Measurements from ENCODE around the gene AQR.
"Not testable (repeated sequence)": the region's sequence is repeated elsewhere in the genome, so short reads cannot be mapped to it uniquely, and the experiment has no call there.

Gene AQR

GRCh38 chr15:34964277-34964676 is 5.3 kb downstream of the AQR start:
- no peak overlapping the region for H3K4me3 ChIP-seq (ENCODE audit: low read depth, low read length)

GRCh38 chr15:34953851-34954250 is 15.7 kb downstream of the AQR start:
- H3K4me3 ChIP-seq (ENCODE audit: low read depth, low read length) = no peak overlapping the region

GRCh38 chr15:34952481-34952880 is 17.1 kb downstream of the AQR start:
- no peak overlapping the region for H3K4me3 ChIP-seq (ENCODE audit: low read depth, low read length)

GRCh38 chr15:34951993-34952392 is 17.5 kb downstream of the AQR start:
- H3K4me3 ChIP-seq (ENCODE audit: low read depth, low read length) = no peak overlapping the region

GRCh38 chr15:34944936-34945335 is 24.6 kb downstream of the AQR start:
- H3K4me3 ChIP-seq (ENCODE audit: low read depth, low read length) = no peak overlapping the region

GRCh38 chr15:34943711-34944110 is 25.8 kb downstream of the AQR start:
- no peak overlapping the region for H3K4me3 ChIP-seq (ENCODE audit: low read depth, low read length)

- not testable (repeated sequence) for H3K4me3 ChIP-seq (ENCODE audit: low read depth, low read length)
Observed at GRCh38 chr15:34943264-34943663, 26.3 kb downstream of the AQR start.

- no peak overlapping the region for H3K4me3 ChIP-seq (ENCODE audit: low read depth, low read length)
Observed at GRCh38 chr15:34942363-34942762, 27.2 kb downstream of the AQR start.

GRCh38 chr15:34941831-34942230 is 27.7 kb downstream of the AQR start:
- H3K4me3 ChIP-seq (ENCODE audit: low read depth, low read length) = no peak overlapping the region

GRCh38 chr15:34941185-34941698 is 28.3 kb downstream of the AQR start:
- H3K4me3 ChIP-seq (ENCODE audit: low read depth, low read length) = no peak overlapping the region

GRCh38 chr15:34933432-34933975 is 36.0 kb downstream of the AQR start:
- H3K4me3 ChIP-seq (ENCODE audit: low read depth, low read length) = no peak overlapping the region

GRCh38 chr15:34928349-34928748 is 41.2 kb downstream of the AQR start:
- not testable (repeated sequence) for H3K4me3 ChIP-seq (ENCODE audit: low read depth, low read length)

- H3K4me3 ChIP-seq (ENCODE audit: low read depth, low read length) = no peak overlapping the region
Observed at GRCh38 chr15:34927726-34928125, 41.8 kb downstream of the AQR start.

GRCh38 chr15:34914317-34914716 is 55.2 kb downstream of the AQR start:
- H3K4me3 ChIP-seq (ENCODE audit: low read depth, low read length) = no peak overlapping the region

GRCh38 chr15:34905047-34905446 is 64.5 kb downstream of the AQR start:
- no peak overlapping the region for H3K4me3 ChIP-seq (ENCODE audit: low read depth, low read length)

GRCh38 chr15:34904527-34904926 is 65.0 kb downstream of the AQR start:
- H3K4me3 ChIP-seq (ENCODE audit: low read depth, low read length) = no peak overlapping the region

- H3K4me3 ChIP-seq (ENCODE audit: low read depth, low read length) = no peak overlapping the region
Observed at GRCh38 chr15:34900748-34901147, 68.8 kb downstream of the AQR start.

GRCh38 chr15:34896183-34896582 is 73.4 kb downstream of the AQR start:
- H3K4me3 ChIP-seq (ENCODE audit: low read depth, low read length) = no peak overlapping the region

- H3K4me3 ChIP-seq (ENCODE audit: low read depth, low read length) = no peak overlapping the region
Observed at GRCh38 chr15:34893967-34894366, 75.6 kb downstream of the AQR start.

- H3K4me3 ChIP-seq (ENCODE audit: low read depth, low read length) = no peak overlapping the region
Observed at GRCh38 chr15:34892963-34893591, 76.5 kb downstream of the AQR start.

GRCh38 chr15:34890424-34890823 is 79.1 kb downstream of the AQR start:
- no peak overlapping the region for H3K4me3 ChIP-seq (ENCODE audit: low read depth, low read length)

- H3K4me3 ChIP-seq (ENCODE audit: low read depth, low read length) = no peak overlapping the region
Observed at GRCh38 chr15:34889476-34889875, 80.1 kb downstream of the AQR start.

- no peak overlapping the region for H3K4me3 ChIP-seq (ENCODE audit: low read depth, low read length)
Observed at GRCh38 chr15:34886134-34886533, 83.4 kb downstream of the AQR start.

Data from iPS-11a (cell line).